ENCODE data around the gene CASKIN2. TPM values are rescaled to one million over a fixed set of nuclear protein-coding genes. Genes with fewer than 3 reads are reported as not detected.
A peak's percentile ranks its signal among the peaks of the same experiment; 100 is the strongest.

The CASKIN2 gene
- polyA plus RNA-seq, 3 donors = 0.33 TPM; not detected in 2

DNA sequence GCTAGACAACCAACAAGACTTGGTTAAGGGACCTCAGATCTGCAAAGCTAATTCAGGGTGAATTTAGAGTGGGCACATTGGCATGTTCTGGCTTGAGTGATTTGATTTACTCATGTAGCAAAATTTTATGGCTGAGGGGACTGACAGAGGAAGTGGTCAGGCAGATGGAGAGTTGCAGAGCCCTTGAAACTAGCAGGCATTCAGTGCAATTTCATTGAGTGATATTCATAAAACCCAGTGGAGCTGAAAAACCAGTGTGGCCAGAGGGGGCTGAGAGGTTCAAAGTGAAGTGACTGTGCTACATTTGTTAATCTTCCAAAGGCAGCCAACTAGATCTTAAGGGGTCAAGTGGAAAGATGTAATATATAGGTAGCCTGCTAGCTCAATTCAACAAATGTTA is 61.1 kb downstream of the CASKIN2 start:
- Histone ChIP-seq H3K9ac (ENCODE audit: insufficient read depth, low read length, poor library complexity, severe bottlenecking) (no peak overlapping the region), H3K4me3 (replicated peaks in 1 of 3; ENCODE audit: low read depth in 2 of 3, low read length in 3 of 3) (no peak overlapping the region), H3K27ac (ENCODE audit: low read depth in 1 of 2, low read length in 2 of 2) (no peak overlapping the region), H3K4me1 (ENCODE audit: control insufficient read depth in 1 of 2, insufficient read depth in 2 of 2, low read length in 2 of 2) (peaks cover 19 to 25% of the 10 kb centered on the region in 2 donors), H3K4me2 (replicated peaks; ENCODE audit: extremely low read depth, low read length, poor library complexity, severe bottlenecking) (no peak overlapping the region), H3K36me3 (replicated peaks in 1 of 2; ENCODE audit: control insufficient read depth in 1 of 2, insufficient read depth in 2 of 2, low read length in 2 of 2) (no peaks in the 10 kb centered on the region), H3K79me2 (ENCODE audit: insufficient read depth, low read length) (peaks cover 18% of the 10 kb centered on the region), H4K20me1 (ENCODE audit: insufficient read depth, low read length) (no peaks in the 10 kb centered on the region), H3K27me3 (ENCODE audit: control insufficient read depth in 2 of 2, insufficient read depth in 2 of 2, low read length in 2 of 2) (no peaks in the 10 kb centered on the region), H2AFZ (ENCODE audit: insufficient read depth, low read depth, low read length, poor library complexity, severe bottlenecking) (peak overlapping the region; percentile 38), H3K9me3 (replicated peaks in 1 of 2; ENCODE audit: control insufficient read depth in 1 of 2, insufficient read depth in 1 of 2, low read length in 2 of 2) (no peaks in the 10 kb centered on the region)
- peaks cover 0 to 2% (median 2%) of the 10 kb centered on the region in 3 donors for H3K27me3 Mint-ChIP-seq (ENCODE audit: low read depth in 3 of 3)
- intact Hi-C loops (cut with micrococcal nuclease) = no loop called here
- H3K4me1 Mint-ChIP-seq = peaks cover 29% of the 10 kb centered on the region
- TF ChIP-seq, protein P1, sequence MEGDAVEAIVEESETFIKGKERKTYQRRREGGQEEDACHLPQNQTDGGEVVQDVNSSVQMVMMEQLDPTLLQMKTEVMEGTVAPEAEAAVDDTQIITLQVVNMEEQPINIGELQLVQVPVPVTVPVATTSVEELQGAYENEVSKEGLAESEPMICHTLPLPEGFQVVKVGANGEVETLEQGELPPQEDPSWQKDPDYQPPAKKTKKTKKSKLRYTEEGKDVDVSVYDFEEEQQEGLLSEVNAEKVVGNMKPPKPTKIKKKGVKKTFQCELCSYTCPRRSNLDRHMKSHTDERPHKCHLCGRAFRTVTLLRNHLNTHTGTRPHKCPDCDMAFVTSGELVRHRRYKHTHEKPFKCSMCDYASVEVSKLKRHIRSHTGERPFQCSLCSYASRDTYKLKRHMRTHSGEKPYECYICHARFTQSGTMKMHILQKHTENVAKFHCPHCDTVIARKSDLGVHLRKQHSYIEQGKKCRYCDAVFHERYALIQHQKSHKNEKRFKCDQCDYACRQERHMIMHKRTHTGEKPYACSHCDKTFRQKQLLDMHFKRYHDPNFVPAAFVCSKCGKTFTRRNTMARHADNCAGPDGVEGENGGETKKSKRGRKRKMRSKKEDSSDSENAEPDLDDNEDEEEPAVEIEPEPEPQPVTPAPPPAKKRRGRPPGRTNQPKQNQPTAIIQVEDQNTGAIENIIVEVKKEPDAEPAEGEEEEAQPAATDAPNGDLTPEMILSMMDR (IDR thresholded peaks at IDR 0.05) = no peak
- no peak overlapping the region for H3K27ac Mint-ChIP-seq
- DNase-seq = no peak
- no peaks in the 10 kb centered on the region for H3K9me3 Mint-ChIP-seq
- H3K36me3 Mint-ChIP-seq = peaks cover 0 to 2% of the 10 kb centered on the region in 2 donors
- no peak overlapping the region for H3K4me3 Mint-ChIP-seq

DNA sequence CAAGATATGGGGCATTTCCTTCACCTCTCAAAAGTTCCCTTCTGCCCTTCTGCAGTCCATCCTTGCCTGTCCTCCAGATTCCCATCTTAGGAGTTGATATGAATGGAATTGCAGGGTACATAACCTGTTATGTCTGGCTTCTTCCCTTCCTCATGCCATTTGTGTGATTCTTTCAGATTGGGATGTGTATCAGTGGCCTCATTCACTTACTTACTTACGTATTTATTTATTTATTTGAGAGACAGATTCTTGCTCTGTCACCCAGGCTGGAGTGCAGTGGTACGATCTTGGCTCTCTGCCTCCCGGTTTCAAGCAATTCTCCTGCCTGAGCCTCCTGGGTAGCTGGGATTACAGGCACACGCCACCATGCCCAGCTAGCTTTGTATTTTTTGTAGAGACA is 65.1 kb downstream of the CASKIN2 start:
- Mint-ChIP-seq H3K27ac (peak overlapping the region in 1 of 7 donors; percentile 56), H3K27me3 (ENCODE audit: low read depth in 3 of 3) (peaks cover 0 to 3% (median 2%) of the 10 kb centered on the region in 3 donors), H3K4me3 (no peak overlapping the region), H3K9me3 (peaks cover 0 to 5% (median 0%) of the 10 kb centered on the region in 7 donors), H3K4me1 (peaks cover 4% of the 10 kb centered on the region), H3K36me3 (no peaks in the 10 kb centered on the region)
- Histone ChIP-seq H4K20me1 (ENCODE audit: insufficient read depth, low read length) (no peaks in the 10 kb centered on the region), H3K9ac (ENCODE audit: insufficient read depth, low read length, poor library complexity, severe bottlenecking) (no peak overlapping the region), H3K4me2 (replicated peaks; ENCODE audit: extremely low read depth, low read length, poor library complexity, severe bottlenecking) (no peak overlapping the region), H2AFZ (ENCODE audit: insufficient read depth, low read depth, low read length, poor library complexity, severe bottlenecking) (no peak overlapping the region), H3K27me3 (ENCODE audit: control insufficient read depth in 2 of 2, insufficient read depth in 2 of 2, low read length in 2 of 2) (no peaks in the 10 kb centered on the region), H3K27ac (ENCODE audit: low read depth in 1 of 2, low read length in 2 of 2) (no peak overlapping the region), H3K4me1 (ENCODE audit: control insufficient read depth in 1 of 2, insufficient read depth in 2 of 2, low read length in 2 of 2) (no peaks in the 10 kb centered on the region), H3K36me3 (replicated peaks in 1 of 2; ENCODE audit: control insufficient read depth in 1 of 2, insufficient read depth in 2 of 2, low read length in 2 of 2) (no peaks in the 10 kb centered on the region), H3K79me2 (ENCODE audit: insufficient read depth, low read length) (no peaks in the 10 kb centered on the region), H3K9me3 (replicated peaks in 1 of 2; ENCODE audit: control insufficient read depth in 1 of 2, insufficient read depth in 1 of 2, low read length in 2 of 2) (no peaks in the 10 kb centered on the region), H3K4me3 (replicated peaks in 1 of 3; ENCODE audit: low read depth in 2 of 3, low read length in 3 of 3) (no peak overlapping the region)
- 93% methylated on average over 2 of the region's 4 CpGs for WGBS (ENCODE audit: insufficient coverage)
- no peak for DNase-seq
- intact Hi-C loops (cut with micrococcal nuclease) = no loop called here
- TF ChIP-seq, protein P1 (IDR thresholded peaks at IDR 0.05) = no peak

Other genes with a start within 250 kb of the CASKIN2 start
- 100 to 1,000 TPM in 1 of 3 donors, 10 to 100 TPM in 2; 66.9 to 103 (median 80.6) TPM for gene MIF4GD, start 244.3 kb downstream of the CASKIN2 start, polyA plus RNA-seq
- gene SLC25A19, start 226.1 kb downstream of the CASKIN2 start, polyA plus RNA-seq = 10 to 100 TPM; 14.4 to 21.5 (median 18.8) TPM
- 100 to 1,000 TPM; 164 to 338 (median 262) TPM for gene GRB2, start 109.9 kb downstream of the CASKIN2 start, polyA plus RNA-seq
- 100 to 1,000 TPM in 1 of 3 donors, 1 to 10 TPM in 2; 7.2 to 129 (median 8.4) TPM for gene TMEM94, start 58.9 kb downstream of the CASKIN2 start, polyA plus RNA-seq
- gene TSEN54, start 991 bp upstream of the CASKIN2 start, polyA plus RNA-seq = 10 to 100 TPM; 10.3 to 13.6 (median 11.8) TPM
- 1 to 10 TPM; 4.8 to 7.5 (median 5.5) TPM for gene LLGL2, start 10.2 kb upstream of the CASKIN2 start, polyA plus RNA-seq
- gene MYO15B, start 72.3 kb upstream of the CASKIN2 start, polyA plus RNA-seq = 100 to 1,000 TPM in 1 of 3 donors, under 1 TPM in 2; 0.17 to 596 (median 0.62) TPM
- gene SMIM5, start 117.9 kb upstream of the CASKIN2 start, polyA plus RNA-seq = 1 to 10 TPM in 1 of 3 donors, under 1 TPM in 2; 0.15 to 3.3 (median 0.43) TPM
- gene RECQL5, start 151.6 kb upstream of the CASKIN2 start, polyA plus RNA-seq = 10 to 100 TPM in 1 of 3 donors, 1 to 10 TPM in 2; 3.1 to 27.7 (median 4.4) TPM
- 100 to 1,000 TPM in 1 of 3 donors, 10 to 100 TPM in 2; 43.8 to 130 (median 61.6) TPM for gene SAP30BP, start 151.8 kb upstream of the CASKIN2 start, polyA plus RNA-seq
- under 1 TPM in 2 of 3 donors, not detected in 1; 0.09 to 0.82 TPM for gene ITGB4, start 205.9 kb upstream of the CASKIN2 start, polyA plus RNA-seq
- gene GALK1, start 249.7 kb upstream of the CASKIN2 start, polyA plus RNA-seq = 100 to 1,000 TPM in 1 of 3 donors, 10 to 100 TPM in 2; 44.8 to 108 (median 84.3) TPM

All from CD14-positive monocyte (primary cell).